Measurements from ENCODE around the gene SLC7A7.

DNA sequence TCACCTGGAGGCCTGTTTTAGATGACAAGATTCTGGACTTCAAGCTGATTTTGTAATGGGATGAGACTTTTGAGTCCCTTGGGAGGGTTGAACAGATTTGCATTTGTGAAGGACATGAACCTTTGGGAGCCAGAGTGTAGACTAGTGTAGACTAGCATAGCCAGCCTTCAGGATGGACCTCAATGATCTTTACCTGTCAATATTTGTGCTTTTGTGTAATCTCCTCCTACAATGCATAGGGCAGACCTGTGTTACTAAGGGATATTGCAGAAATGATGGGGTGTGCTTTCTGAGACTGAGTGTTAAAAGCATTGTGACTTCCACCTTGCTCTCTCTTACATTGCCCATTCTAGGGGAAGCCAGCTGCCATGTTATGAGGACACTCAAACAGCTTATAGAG, 46.4 kb upstream of the SLC7A7 start:
- TF ChIP-seq EZH2 (IDR thresholded peaks at IDR 0.05; ENCODE audit: insufficient read depth, poor library complexity, severe bottlenecking) (no peak), EZH2phosphoT487 (IDR thresholded peaks at IDR 0.05; ENCODE audit: insufficient read depth, low read depth) (no peak)

All from GM23248 (cell line).